Aorta (tissue), 5 donors: ENCODE data around the gene FSCN2. TPM values are rescaled to one million over a fixed set of nuclear protein-coding genes. Genes with fewer than 3 reads are reported as not detected.

Source experiments
- ATAC-seq: fragments of 200-7000 bp; cut with Tn5 transposase; one replicate; pipeline ENCODE4 v1.9.1; 2022; ENCODE audit warnings: moderate library complexity; ENCODE audit not compliant: low FRiP score
- DNase-seq, 2 donors: peaks; one replicate each; pipeline ENCODE4 v3.0.0-alpha.2; 2020
- H3K27ac ChIP-seq, 2 donors: one replicate each; pipeline ENCODE4 v1.5.1; 2013; ENCODE audit warnings: low read length in 2 of 2, mild to moderate bottlenecking in 2 of 2, moderate library complexity in 2 of 2, control low read depth in 1 of 2, inconsistent platforms in 1 of 2, low read depth in 1 of 2
- H3K27me3 ChIP-seq, 2 donors: one replicate each; pipeline ENCODE4 v1.6.1; 2013; ENCODE audit warnings: control low read depth in 1 of 2, low read length in 1 of 2, mild to moderate bottlenecking in 1 of 2, moderate library complexity in 1 of 2; ENCODE audit not compliant: insufficient read depth in 2 of 2, control insufficient read depth in 1 of 2
- H3K36me3 ChIP-seq, 2 donors: one replicate each; pipeline ENCODE4 v1.6.1; 2013; ENCODE audit warnings: control low read depth in 1 of 2, low read length in 1 of 2, mild to moderate bottlenecking in 1 of 2; ENCODE audit not compliant: insufficient read depth in 2 of 2, control insufficient read depth in 1 of 2
- H3K4me1 ChIP-seq, 2 donors: one replicate each; pipeline ENCODE4 v1.6.1; 2013; ENCODE audit warnings: low read length in 2 of 2, control low read depth in 1 of 2, mild to moderate bottlenecking in 1 of 2, moderate library complexity in 1 of 2; ENCODE audit not compliant: insufficient read depth in 2 of 2, control insufficient read depth in 1 of 2
- H3K4me3 ChIP-seq, 2 donors: one replicate each; pipeline ENCODE4 v1.5.1; 2013; ENCODE audit warnings: low read length in 2 of 2, control low read depth in 1 of 2, mild to moderate bottlenecking in 1 of 2
- H3K9me3 ChIP-seq: one replicate; pipeline ENCODE4 v1.6.1; 2013; ENCODE audit warnings: mild to moderate bottlenecking, low read length; ENCODE audit not compliant: control insufficient read depth
- WGBS, 2 donors: extraction: QIAGEN DNeasy Blood & Tissue Kit; methylation state at CpG; one replicate each; pipeline ENCODE4 v1.1.7; 2013; 5-methylcytosine and 5-hydroxymethylcytosine counted together
- intact Hi-C, 2 donors: fragments of 100-400 bp; cut with DNase I; formaldehyde crosslinking; loops; one replicate each; pipeline versions ENCODE4 v1.14.2 to v1.15.0; 2022
- polyA plus RNA-seq, 2 donors: library from polyadenylated mRNA; stranded (reverse); fragments of 200-250 nt; gene quantifications; one replicate each; pipeline ENCODE4 v1.2.3, GENCODE V29; 2013
- total RNA-seq, 2 donors: library from RNA; stranded (reverse); fragmentation: NEBNext Ultra II Directional; extraction: Animal tissue kit (Norgen Biotek cat#: 25700); gene quantifications; one replicate each; pipeline ENCODE4 v1.2.1, GENCODE V29; 2021
- donor health status: healthy with polysubstance abuse.
- donor health status: Bipolar disorder and iron deficiency.
- donor health status: DM: no; HTN: no; CAD: no.
- donor health status: DM: no; HTN: no; CAD: no.
- donor health status: DM: yes; HTN: yes; CAD: no.

FSCN2 gene
- total and polyA plus RNA-seq, 4 donors: 1.0 to 3.1 (median 2.2) TPM

DNA sequence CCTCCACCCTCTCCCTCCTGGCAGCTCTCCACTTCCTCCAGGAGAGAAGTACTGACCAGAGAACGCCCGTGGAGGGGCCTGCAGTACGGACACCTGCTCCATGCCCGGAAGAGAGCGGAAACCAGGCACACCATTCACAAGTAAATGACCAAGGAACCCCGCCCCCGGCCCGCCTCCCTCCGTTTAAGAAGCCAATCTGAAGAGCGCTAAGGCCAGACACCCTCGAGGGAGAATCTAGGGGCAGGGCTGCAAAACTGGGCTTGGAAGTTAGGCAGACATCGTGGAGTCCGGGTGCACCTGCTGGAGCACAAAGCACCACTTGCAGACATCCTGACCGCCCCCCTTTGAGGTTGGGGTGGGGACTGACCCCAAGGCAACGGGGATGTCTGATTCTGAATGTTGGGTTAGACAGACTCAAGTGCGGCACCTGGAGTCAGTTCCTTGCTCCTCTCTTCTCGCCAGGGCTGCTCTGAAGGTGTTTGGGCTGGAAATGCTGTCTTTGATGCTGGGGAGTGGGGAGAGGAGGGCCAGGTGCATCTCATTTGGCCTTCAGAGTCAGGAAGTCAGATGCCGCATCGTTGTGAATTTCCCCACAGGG, 24.9 kb downstream of the FSCN2 start:
- DNase-seq (peak; percentile 77 to 90), ATAC-seq (peak; percentile 77)
- H3K27ac ChIP-seq: peak overlapping the region in 1 of 2 donors; percentile 79
- H3K36me3 ChIP-seq: no peaks in the 10 kb centered on the region
- peak overlapping the region; percentile 39 to 66 for H3K4me3 ChIP-seq
- no peaks in the 10 kb centered on the region for H3K9me3 ChIP-seq
- no peaks in the 10 kb centered on the region for H3K4me1 ChIP-seq
- intact Hi-C loops: loop anchor here (2.0 to 5.0 kb wide), 4 partner anchors 14 to 261 kb away; no protein-coding TSS in a partner anchor
- no peaks in the 10 kb centered on the region for H3K27me3 ChIP-seq
- WGBS, 2 donors: 1 to 2% methylated on average over 18 to 19 of the region's 19 CpGs

DNA sequence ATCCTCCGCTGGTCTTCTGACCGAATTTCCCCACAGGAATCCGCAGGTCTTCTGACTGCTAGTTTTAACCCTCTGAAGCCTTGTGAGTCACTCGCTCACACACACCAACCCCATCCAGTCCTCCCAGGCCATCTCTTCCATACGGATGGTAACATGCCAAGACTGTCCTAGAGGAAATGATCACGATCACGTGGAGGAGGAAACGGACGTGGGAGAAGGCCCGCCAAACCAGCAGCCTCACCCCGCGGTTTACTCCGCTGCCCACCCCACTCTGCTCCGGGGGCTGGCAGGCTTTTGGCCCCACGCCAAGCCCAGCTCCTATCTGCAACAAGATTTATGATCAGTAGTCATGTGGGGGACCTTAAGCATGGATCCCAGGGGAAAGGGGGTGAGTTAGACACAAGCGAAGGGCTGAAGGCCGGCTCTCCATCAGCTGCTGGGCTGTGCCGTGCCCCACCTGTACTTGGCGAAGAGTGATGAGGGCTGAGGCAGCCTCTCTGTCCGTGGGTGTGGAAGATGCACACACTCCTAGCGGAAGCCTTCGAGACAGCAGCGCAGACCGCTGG, 25.5 kb downstream of the FSCN2 start:
- intact Hi-C loops: loop anchor here (2.0 to 5.0 kb wide), 4 partner anchors 13 to 261 kb away; no protein-coding TSS in a partner anchor
- WGBS, 2 donors: 19 to 21% methylated on average over 24 of the region's 24 CpGs
- no peaks in the 10 kb centered on the region for H3K27me3 ChIP-seq
- H3K27ac ChIP-seq: peak overlapping the region in 1 of 2 donors; percentile 69
- H3K9me3 ChIP-seq: no peaks in the 10 kb centered on the region
- no peaks in the 10 kb centered on the region for H3K4me1 ChIP-seq
- H3K4me3 ChIP-seq: peak overlapping the region in 1 of 2 donors; percentile 66
- DNase-seq (no peak), ATAC-seq (peak; percentile 3)
- H3K36me3 ChIP-seq: no peaks in the 10 kb centered on the region

DNA sequence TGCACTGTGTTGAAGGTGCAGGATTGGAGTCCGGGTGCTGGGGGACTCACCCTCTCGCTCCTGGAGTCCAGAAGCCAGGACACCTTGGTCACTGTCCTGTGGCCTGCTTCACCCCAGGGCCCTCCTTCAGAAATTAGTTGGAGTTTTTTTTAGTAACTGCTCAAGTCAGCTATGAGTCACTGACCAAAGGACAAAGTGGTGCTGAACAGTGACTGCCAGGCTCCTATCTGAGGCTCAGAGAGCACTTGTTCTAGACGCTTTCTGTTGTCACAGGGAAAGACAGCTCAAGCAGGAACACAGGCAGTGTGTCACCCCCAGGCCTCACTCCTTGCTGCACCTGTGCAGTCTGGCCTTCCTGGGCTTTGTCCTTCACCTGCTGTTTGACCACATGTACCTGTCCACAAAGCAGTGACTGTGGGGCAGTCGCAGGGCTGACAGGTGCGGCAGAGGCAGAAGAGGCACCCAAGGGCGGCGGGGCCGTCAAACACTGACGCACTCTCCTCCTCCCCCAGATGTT, 28.1 kb downstream of the FSCN2 start:
- ATAC-seq (no peak), DNase-seq (no peak)
- Histone ChIP-seq H3K36me3 (peaks cover 0 to 4% of the 10 kb centered on the region in 2 donors), H3K4me3 (no peak overlapping the region), H3K9me3 (no peaks in the 10 kb centered on the region), H3K27me3 (no peaks in the 10 kb centered on the region), H3K27ac (peak overlapping the region in 1 of 2 donors; percentile 37), H3K4me1 (no peaks in the 10 kb centered on the region)
- intact Hi-C loops: loop anchor here in 1 of 2 donors (5.0 kb wide), 1 partner anchor 41 kb away; no protein-coding TSS in a partner anchor
- 73 to 74% methylated on average over 9 of the region's 9 CpGs for WGBS, 2 donors

DNA sequence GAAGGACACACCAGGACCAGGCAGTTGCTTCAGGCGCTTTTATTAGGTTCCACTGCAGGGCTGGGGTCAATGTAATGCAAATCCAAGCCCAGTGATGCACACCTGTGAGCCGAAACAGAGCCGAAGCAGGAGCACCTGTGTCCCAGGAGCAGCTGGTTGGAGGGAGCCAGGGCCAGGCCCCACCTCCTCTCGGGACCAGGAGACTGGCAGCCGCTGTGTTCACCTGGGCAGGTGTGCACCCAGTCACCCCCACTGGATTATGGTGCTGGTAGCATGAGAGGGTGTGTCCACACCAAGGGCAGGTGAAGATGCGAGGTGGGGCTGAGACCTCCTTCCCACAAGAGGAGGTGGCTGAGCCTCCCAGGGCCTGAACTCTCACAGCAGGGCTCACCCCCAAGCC, 28.7 kb downstream of the FSCN2 start:
- ATAC-seq: no peak
- Histone ChIP-seq H3K4me3 (no peak overlapping the region), H3K4me1 (no peaks in the 10 kb centered on the region), H3K36me3 (peaks cover 0 to 4% of the 10 kb centered on the region in 2 donors), H3K27ac (no peak overlapping the region), H3K9me3 (no peaks in the 10 kb centered on the region), H3K27me3 (no peaks in the 10 kb centered on the region)
- DNase-seq: no peak
- intact Hi-C loops: loop anchor here in 1 of 2 donors (5.0 kb wide), 1 partner anchor 40 kb away; no protein-coding TSS in a partner anchor
- WGBS, 2 donors: 87 to 89% methylated on average over 6 of the region's 6 CpGs

DNA sequence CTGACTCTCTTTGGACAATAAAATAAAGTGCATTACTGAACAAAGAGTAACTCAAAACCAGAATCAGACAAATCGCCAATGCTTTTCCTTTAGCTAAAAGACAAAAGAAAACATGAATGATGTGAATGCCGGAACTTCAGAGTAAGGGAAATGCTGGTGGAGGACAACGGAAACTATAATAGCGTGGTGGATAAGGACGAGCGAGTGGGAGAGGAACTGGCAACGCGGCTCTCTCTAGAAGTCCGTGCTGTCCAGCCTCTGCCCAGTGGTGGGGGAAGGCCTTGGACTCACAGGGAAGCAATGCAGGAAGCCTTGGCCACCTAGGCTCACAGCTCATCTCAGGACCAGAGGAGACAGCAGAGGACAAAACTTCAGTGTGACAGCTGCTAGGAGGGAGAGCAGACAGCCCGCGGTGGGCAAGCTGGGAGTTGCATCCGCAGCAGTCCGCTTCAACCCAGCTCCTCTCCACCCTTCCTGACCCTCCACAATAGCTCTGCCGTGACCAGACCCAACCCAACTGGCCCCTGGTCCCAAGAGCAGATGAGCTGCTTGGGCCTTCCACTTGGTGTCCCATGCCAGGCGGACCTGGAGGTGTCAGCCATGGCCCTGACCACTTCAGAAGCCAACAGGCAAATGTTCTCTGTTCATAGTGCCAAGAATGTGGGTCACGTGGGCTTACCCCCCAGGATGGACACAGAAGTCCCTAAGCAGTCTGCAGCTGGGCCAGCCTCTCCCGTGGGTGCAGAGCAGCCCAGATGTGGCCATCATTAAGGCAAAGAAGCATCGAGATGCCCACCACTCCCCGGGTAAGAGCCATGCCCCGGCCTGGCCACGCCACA, 29.3 kb downstream of the FSCN2 start:
- no peak for DNase-seq
- no peaks in the 10 kb centered on the region for H3K9me3 ChIP-seq
- no peak overlapping the region for H3K27ac ChIP-seq
- intact Hi-C loops: loop anchor here in 1 of 2 donors (5.0 kb wide), 1 partner anchor 40 kb away; no protein-coding TSS in a partner anchor
- no peak overlapping the region for H3K4me3 ChIP-seq
- no peak for ATAC-seq
- no peaks in the 10 kb centered on the region for H3K4me1 ChIP-seq
- 75 to 79% methylated on average over 21 of the region's 21 CpGs for WGBS, 2 donors
- no peaks in the 10 kb centered on the region for H3K27me3 ChIP-seq
- peaks cover 0 to 4% of the 10 kb centered on the region in 2 donors for H3K36me3 ChIP-seq

DNA sequence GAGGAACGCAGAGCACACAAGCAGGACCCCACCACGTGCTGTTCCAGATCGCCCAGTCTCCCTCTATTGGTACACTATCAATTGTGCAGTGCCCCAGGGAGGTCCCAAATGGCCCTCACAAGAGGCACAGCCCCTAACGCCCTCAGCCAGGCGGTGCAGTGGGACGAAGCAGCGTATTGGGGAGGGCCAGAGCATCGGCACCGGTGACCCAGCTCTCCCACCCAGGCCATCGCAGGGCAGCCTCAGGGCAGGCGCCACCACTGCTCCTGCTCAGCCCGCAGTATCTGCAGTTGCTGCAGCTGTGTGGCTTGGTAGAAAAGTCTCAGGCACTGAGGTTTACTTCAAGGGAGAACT, 29.9 kb downstream of the FSCN2 start:
- intact Hi-C loops: loop anchor here in 1 of 2 donors (5.0 kb wide), 1 partner anchor 39 kb away; no protein-coding TSS in a partner anchor
- whole genome bisulfite sequencing, 2 donors: 86 to 89% methylated on average over 12 of the region's 12 CpGs
- ATAC-seq: no peak

DNA sequence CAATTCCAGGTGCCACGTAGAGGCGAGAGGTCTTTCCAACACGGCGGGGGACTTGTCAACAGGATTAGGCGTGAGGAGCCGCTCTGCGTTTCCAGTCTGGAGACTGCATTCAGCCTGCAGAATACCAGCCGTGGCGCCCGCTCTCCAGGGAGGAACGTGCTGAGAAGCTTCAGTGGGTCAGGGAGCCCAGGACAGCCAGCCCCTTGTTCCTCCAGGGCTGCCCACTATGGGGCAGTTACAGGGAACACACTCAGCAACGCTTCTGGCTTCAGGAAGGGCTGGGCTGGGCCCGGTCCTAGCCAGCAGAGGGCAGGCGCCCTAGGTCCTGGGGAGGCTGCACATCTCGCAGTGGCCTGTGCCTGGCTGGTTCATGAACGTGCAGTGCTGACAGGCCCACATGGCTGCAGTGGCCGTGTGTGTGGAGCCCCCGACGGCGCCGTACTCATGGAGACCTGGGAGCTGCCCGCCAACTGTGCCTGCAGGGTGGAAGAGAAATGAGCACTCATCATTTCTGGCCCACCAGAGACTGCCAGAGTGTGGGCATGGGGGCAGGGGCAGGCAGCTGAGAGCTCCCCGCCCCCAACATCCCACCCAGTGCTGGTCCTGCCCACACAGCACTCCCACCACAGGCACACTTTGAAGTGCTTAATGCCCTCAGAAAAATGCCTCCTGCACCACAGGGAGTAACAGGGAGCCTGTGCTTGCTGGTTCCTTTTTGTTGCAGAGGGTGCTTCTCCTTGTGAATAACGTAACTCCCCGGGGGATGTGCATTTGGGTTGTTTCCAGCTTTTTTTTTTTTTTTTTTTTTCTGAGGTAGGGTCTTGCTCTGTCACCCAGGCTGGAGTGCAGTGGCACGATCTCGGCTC, 31.0 kb downstream of the FSCN2 start:
- no peaks in the 10 kb centered on the region for H3K4me1 ChIP-seq
- no peaks in the 10 kb centered on the region for H3K27me3 ChIP-seq
- no peaks in the 10 kb centered on the region for H3K9me3 ChIP-seq
- peaks cover 0 to 4% of the 10 kb centered on the region in 2 donors for H3K36me3 ChIP-seq
- ATAC-seq: peak; percentile 57
- no peak overlapping the region for H3K4me3 ChIP-seq
- H3K27ac ChIP-seq: no peak overlapping the region
- no peak for DNase-seq
- WGBS, 2 donors: 58 to 67% methylated on average over 25 to 27 of the region's 27 CpGs
- intact Hi-C loops: loop anchor here in 1 of 2 donors (5.0 kb wide), 1 partner anchor 38 kb away; no protein-coding TSS in a partner anchor

More for the DNA sequence above, 29.9 kb downstream of the FSCN2 start:
- Histone ChIP-seq H3K27ac (no peak overlapping the region), H3K4me3 (no peak overlapping the region), H3K27me3 (no peaks in the 10 kb centered on the region), H3K36me3 (peaks cover 0 to 4% of the 10 kb centered on the region in 2 donors), H3K4me1 (no peaks in the 10 kb centered on the region), H3K9me3 (no peaks in the 10 kb centered on the region)
- DNase-seq: no peak

DNA sequence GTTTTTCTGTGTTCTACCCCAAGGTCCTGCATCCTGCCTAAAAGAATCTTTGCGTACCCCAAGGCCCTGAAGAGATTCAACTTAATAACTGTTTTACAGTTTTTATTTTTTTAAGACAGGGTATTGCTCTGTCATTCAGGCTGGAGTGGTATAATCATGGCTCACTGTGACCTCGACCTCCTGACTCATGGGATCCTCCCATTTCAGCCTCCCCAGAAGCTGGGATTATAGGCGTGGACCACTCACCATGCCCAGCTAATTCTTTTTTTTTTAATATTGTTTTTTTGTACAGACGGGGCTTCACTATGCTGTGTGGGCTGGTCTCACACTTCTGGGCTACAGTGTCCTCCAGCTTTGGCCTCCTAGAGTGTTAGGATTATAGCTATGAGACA, 33.3 kb downstream of the FSCN2 start:
- no peak overlapping the region for H3K4me3 ChIP-seq
- intact Hi-C loops: no loop called here
- no peaks in the 10 kb centered on the region for H3K27me3 ChIP-seq
- 77 to 80% methylated on average over 4 of the region's 4 CpGs for WGBS, 2 donors
- no peak for DNase-seq
- H3K4me1 ChIP-seq: no peaks in the 10 kb centered on the region
- H3K27ac ChIP-seq: no peak overlapping the region
- peaks cover 0 to 4% of the 10 kb centered on the region in 2 donors for H3K36me3 ChIP-seq
- no peaks in the 10 kb centered on the region for H3K9me3 ChIP-seq
- ATAC-seq: no peak
